Keratinocyte (primary cell): ENCODE results near the gene TP53RK. TPM values are rescaled to one million over a fixed set of nuclear protein-coding genes. Genes with fewer than 3 reads are reported as not detected.

Experiments
- DNase-seq: peaks from one replicate; pipeline ENCODE4 v3.0.0-alpha.2; 2011; ENCODE audit warnings: low read depth, missing footprints, low spot score
- FAIRE-seq: peaks from 2 replicates; lab custom pipeline; 2011; peaks lifted over from hg19 to GRCh38; lab: Jason Lieb, UNC
- H2AFZ ChIP-seq: 2 replicates; pipeline ENCODE4 v1.6.0; 2012; ENCODE audit warnings: low read length, control low read depth, inconsistent platforms; ENCODE audit not compliant: control insufficient read depth
- H3K27ac ChIP-seq: 2 replicates; pipeline ENCODE4 v1.5.1; 2011; ENCODE audit warnings: low read length; ENCODE audit not compliant: control insufficient read depth, insufficient read depth
- H3K27me3 ChIP-seq: 3 replicates; pipeline ENCODE4 v1.6.0; 2011; ENCODE audit warnings: low read length; ENCODE audit not compliant: control insufficient read depth, insufficient read depth; ENCODE audit errors: extremely low read depth
- H3K36me3 ChIP-seq, 2 experiments: 2 replicates in 1 of 2; 3 replicates in 1 of 2; pipeline ENCODE4 v1.5.1; 2011; ENCODE audit warnings: low read length in 2 of 2, mild to moderate bottlenecking in 1 of 2; ENCODE audit not compliant: control insufficient read depth in 2 of 2, insufficient read depth in 2 of 2; ENCODE audit errors: extremely low read depth in 1 of 2
- H3K4me1 ChIP-seq: 3 replicates; pipeline ENCODE4 v1.5.1; 2011; ENCODE audit warnings: low read length; ENCODE audit not compliant: control insufficient read depth, insufficient read depth; ENCODE audit errors: extremely low read depth
- H3K4me2 ChIP-seq: 3 replicates; pipeline ENCODE4 v1.6.0; 2011; ENCODE audit warnings: low read depth, low read length; ENCODE audit not compliant: control insufficient read depth, insufficient read depth; ENCODE audit errors: extremely low read depth
- H3K4me3 ChIP-seq, 3 experiments: fragments of 200-600 bp in 1 of 3; sonication (generic) in 1 of 3; 2 replicates in 2 of 3; 3 replicates in 1 of 3; pipeline ENCODE4 v1.5.1; 2011 to 2016; ENCODE audit warnings: low read length in 3 of 3, mild to moderate bottlenecking in 3 of 3, control low read depth in 2 of 3, inconsistent platforms in 1 of 3, low read depth in 1 of 3, mixed read lengths in 1 of 3, mixed run types in 1 of 3, moderate library complexity in 1 of 3; ENCODE audit not compliant: control insufficient read depth in 2 of 3, insufficient read depth in 2 of 3; ENCODE audit errors: extremely low read depth in 1 of 3
- H3K79me2 ChIP-seq: 2 replicates; pipeline ENCODE4 v1.6.0; 2012; ENCODE audit warnings: low read length; ENCODE audit not compliant: control insufficient read depth, insufficient read depth
- H3K9ac ChIP-seq: 3 replicates; pipeline ENCODE4 v1.6.0; 2011; ENCODE audit warnings: low read length; ENCODE audit not compliant: control insufficient read depth, insufficient read depth; ENCODE audit errors: extremely low read depth
- H3K9me1 ChIP-seq: 3 replicates; pipeline ENCODE4 v1.6.0; 2011; ENCODE audit warnings: low read length; ENCODE audit not compliant: control insufficient read depth, insufficient read depth; ENCODE audit errors: extremely low read depth
- H3K9me3 ChIP-seq: 2 replicates; pipeline ENCODE4 v1.5.1; 2012; ENCODE audit warnings: low read depth, low read length; ENCODE audit not compliant: control insufficient read depth
- H4K20me1 ChIP-seq: 3 replicates; pipeline ENCODE4 v1.6.0; 2011; ENCODE audit warnings: low read length; ENCODE audit not compliant: control insufficient read depth, insufficient read depth; ENCODE audit errors: extremely low read depth
- EZH2 ChIP-seq: IDR thresholded peaks from one replicate; pipeline ENCODE4 v1.6.1; 2012; ENCODE audit warnings: inconsistent platforms, mild to moderate bottlenecking, low read length, moderate library complexity
- dilution Hi-C: fragments of 300-500 bp; cut with MboI; formaldehyde crosslinking; loops from one replicate; pipeline ENCODE4 v1.7.0; 2020; ENCODE audit warnings: low sequenced_read_pairs; ENCODE audit not compliant: extremely low pct_ligation_motif_present
- polyA plus RNA-seq, 5 experiments: library from polyadenylated mRNA; depleted of rRNA in 3 of 5; stranded (reverse) in 3 of 5; stranded (forward) in 1 of 5; unstranded in 1 of 5; fragments of >200 nt; gene quantifications; 1 replicate in 1 of 5; 2 replicates in 3 of 5; 3 replicates in 1 of 5; pipeline versions ENCODE4 v1.2.1 to v1.2.3, GENCODE V29; 2011 to 2012; ENCODE audit warnings: missing spikeins in 2 of 5, low read depth in 1 of 5, low replicate concordance in 1 of 5
- TF ChIP-seq, protein P1 (sequence below), 3 experiments: IDR thresholded peaks in 1 of 3; conservative IDR thresholded peaks in 1 of 3; optimal IDR thresholded peaks in 1 of 3; 2 replicates in 2 of 3; 3 replicates in 1 of 3; pipeline versions ENCODE3 to v1.5.1; 2011; ENCODE audit warnings: low read length in 3 of 3, mild to moderate bottlenecking in 3 of 3, moderate library complexity in 2 of 3, control low read depth in 1 of 3, inconsistent platforms in 1 of 3; ENCODE audit not compliant: insufficient read depth in 2 of 3; ENCODE audit errors: extremely low read depth in 1 of 3

TP53RK gene
- polyA plus RNA-seq, 1 donor (not counting 4 experiments of a cell fraction or from before 2014, with no cell fraction given): 15.9 TPM

DNA sequence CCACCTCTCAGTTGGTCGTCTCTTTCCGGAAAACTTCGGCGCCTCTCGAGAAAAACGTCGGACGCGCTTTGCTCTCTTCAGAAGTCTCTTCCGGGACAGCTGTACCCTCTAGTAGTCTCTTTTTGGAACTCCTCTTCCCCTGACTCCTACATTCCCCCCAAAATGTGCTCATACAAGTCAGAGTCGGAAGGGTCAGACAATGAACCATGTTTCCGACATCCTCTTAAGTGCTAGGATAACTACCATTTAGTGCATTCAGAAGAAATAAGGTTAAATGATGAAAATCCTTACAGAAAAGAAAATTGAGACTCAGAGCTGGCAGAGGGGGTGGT lies 476 bp upstream of the TP53RK start:
- H3K27ac ChIP-seq: peak overlapping the region; percentile 74
- no peaks in the 10 kb centered on the region for H3K9me1 ChIP-seq
- H3K36me3 ChIP-seq: peaks cover 0 to 2% of the 10 kb centered on the region in 2 experiments
- TF ChIP-seq, protein P1, sequence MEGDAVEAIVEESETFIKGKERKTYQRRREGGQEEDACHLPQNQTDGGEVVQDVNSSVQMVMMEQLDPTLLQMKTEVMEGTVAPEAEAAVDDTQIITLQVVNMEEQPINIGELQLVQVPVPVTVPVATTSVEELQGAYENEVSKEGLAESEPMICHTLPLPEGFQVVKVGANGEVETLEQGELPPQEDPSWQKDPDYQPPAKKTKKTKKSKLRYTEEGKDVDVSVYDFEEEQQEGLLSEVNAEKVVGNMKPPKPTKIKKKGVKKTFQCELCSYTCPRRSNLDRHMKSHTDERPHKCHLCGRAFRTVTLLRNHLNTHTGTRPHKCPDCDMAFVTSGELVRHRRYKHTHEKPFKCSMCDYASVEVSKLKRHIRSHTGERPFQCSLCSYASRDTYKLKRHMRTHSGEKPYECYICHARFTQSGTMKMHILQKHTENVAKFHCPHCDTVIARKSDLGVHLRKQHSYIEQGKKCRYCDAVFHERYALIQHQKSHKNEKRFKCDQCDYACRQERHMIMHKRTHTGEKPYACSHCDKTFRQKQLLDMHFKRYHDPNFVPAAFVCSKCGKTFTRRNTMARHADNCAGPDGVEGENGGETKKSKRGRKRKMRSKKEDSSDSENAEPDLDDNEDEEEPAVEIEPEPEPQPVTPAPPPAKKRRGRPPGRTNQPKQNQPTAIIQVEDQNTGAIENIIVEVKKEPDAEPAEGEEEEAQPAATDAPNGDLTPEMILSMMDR (optimal IDR thresholded peaks at IDR 0.05 in 1 of 3, IDR thresholded peaks at IDR 0.05 in 1 of 3, conservative IDR thresholded peaks at IDR 0.05 in 1 of 3; ENCODE audit: extremely low read depth in 1 of 3, insufficient read depth in 2 of 3, low read length in 3 of 3): no peak
- no peak for TF ChIP-seq EZH2
- DNase-seq (no peak), FAIRE-seq (no peak)
- no peaks in the 10 kb centered on the region for H4K20me1 ChIP-seq
- H3K4me2 ChIP-seq: peak overlapping the region; percentile 92
- peak overlapping the region; percentile 95 for H2AFZ ChIP-seq
- peak overlapping the region; percentile 37 to 81 (median 74) for H3K4me3 ChIP-seq
- dilution Hi-C loops: no loop called here
- H3K4me1 ChIP-seq: peaks cover 4% of the 10 kb centered on the region
- H3K9me3 ChIP-seq: no peaks in the 10 kb centered on the region
- H3K27me3 ChIP-seq: no peaks in the 10 kb centered on the region
- peak overlapping the region; percentile 91 for H3K9ac ChIP-seq
- H3K79me2 ChIP-seq: peaks cover 33% of the 10 kb centered on the region

DNA sequence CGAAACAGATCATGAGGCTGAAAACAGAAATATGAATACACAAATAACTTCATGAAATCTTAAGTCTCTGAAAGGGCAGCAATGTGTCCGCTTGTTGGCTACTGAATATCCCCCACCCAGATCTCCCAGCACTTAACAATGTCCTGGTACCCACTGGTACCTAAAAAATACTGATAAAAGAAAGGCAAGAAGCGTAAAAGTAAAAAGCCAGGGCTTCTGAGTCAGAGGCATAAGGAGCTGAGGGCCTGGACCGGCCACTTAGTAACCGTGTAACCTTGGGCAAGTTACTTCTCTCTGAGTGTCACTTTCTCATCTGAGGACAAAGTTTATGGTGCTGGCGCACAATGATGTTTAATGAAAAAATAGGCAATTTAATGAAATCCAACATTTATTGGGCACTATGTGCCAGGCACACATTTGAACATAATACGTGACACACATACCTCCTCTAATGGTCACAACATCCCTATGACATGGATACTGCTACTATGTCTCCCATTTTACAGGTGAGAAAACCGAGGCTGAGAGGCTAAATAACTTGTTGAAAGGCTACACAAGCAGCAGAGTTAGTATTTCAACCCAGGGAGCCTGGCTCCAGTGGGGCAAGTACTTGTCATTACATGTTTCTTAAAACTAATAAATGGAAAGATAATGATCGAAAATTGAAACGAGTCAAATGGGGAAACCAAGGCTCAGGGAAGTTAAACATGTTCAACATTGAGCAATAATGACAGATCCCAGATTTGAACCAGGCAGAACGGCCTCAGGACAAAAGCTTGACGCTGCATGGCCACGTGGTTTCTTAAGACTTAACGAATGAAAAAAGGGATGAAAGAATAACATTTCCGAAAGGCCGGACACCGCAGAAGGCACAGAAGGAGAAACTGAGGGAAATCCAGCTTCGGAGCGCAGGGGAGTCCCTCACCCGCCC lies 828 bp downstream of the TP53RK start:
- peak overlapping the region; percentile 74 for H3K27ac ChIP-seq
- TF ChIP-seq EZH2: no peak
- TF ChIP-seq, protein P1 (optimal IDR thresholded peaks at IDR 0.05 in 1 of 3, IDR thresholded peaks at IDR 0.05 in 1 of 3, conservative IDR thresholded peaks at IDR 0.05 in 1 of 3; ENCODE audit: extremely low read depth in 1 of 3, insufficient read depth in 2 of 3, low read length in 3 of 3): no peak
- H3K4me2 ChIP-seq: peak overlapping the region; percentile 86
- H4K20me1 ChIP-seq: no peaks in the 10 kb centered on the region
- H2AFZ ChIP-seq: peak overlapping the region; percentile 9
- FAIRE-seq (no peak), DNase-seq (no peak)
- peaks cover 39% of the 10 kb centered on the region for H3K79me2 ChIP-seq
- peaks cover 0 to 2% of the 10 kb centered on the region in 2 experiments for H3K36me3 ChIP-seq
- no peaks in the 10 kb centered on the region for H3K9me1 ChIP-seq
- no peaks in the 10 kb centered on the region for H3K9me3 ChIP-seq
- peak overlapping the region; percentile 91 for H3K9ac ChIP-seq
- peak overlapping the region; percentile 91 to 95 (median 93) for H3K4me3 ChIP-seq
- H3K4me1 ChIP-seq: peaks cover 10% of the 10 kb centered on the region
- no peaks in the 10 kb centered on the region for H3K27me3 ChIP-seq
- dilution Hi-C loops: no loop called here
